NT2/D1 (cell line): ENCODE results near the gene MANSC1.

ENCODE experiments used
- SUZ12 ChIP-seq: IDR thresholded peaks from 2 replicates; pipeline ENCODE4 v1.6.1; 2011; ENCODE audit not compliant: insufficient read length, insufficient read depth; ENCODE audit errors: extremely low read depth
- ZNF274 ChIP-seq: IDR thresholded peaks from 2 replicates; pipeline ENCODE4 v1.6.1; 2011; ENCODE audit warnings: mild to moderate bottlenecking, low read depth, low read length

DNA sequence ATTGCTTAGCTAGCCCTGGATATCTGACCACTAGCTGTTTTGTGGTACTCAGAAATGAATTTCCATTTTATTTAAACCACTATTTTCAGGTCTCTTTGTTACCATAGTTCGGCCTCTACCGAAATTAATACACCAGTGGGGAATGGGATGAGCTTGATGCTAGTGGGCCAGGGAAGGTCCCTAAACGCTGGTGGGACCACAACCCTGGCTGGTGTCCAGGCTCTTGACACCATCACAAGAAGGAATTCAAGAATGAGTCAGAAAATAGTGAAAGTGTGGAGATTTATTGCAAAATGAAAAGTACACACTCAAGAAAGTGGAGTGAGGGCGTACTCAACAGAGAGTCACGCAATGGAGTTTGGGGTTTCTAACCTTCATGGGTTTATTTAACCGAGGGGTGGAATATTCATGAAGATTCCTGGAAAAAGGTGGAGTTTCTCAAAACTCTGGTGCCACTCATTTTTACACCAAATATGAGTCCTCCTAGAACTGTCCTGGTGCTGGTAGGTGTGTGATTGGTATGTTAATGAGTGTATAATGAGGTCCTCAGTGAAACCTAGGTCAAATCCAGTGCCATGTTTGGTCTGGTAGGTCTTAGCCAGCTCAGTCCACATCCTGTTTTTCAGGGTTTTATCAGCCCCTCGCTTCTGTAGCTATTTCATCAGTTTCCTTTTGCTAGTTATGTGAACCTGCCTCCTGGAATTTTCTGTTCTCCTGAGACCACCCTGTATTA lies 44.3 kb downstream of the MANSC1 start:
- no peak for TF ChIP-seq ZNF274
- no peak for TF ChIP-seq SUZ12
